CD1c-positive myeloid dendritic cell (primary cell): ENCODE data around the gene SULT2B1.
"Not testable (repeated sequence)": the region's sequence is repeated elsewhere in the genome, so short reads cannot be mapped to it uniquely, and the experiment has no call there.

Experiments used
- DNase-seq: peaks from one replicate; pipeline ENCODE4 v3.0.0-alpha.2; 2016; ENCODE audit errors: extremely low spot score

SULT2B1 gene

GRCh38 chr19:48618916-48619691 lies 67.1 kb downstream of the SULT2B1 start, which contains the start of the genes RPL18 and SPHK2:
Gene RPL18, minus strand, starts transcription at chr19:48619178. Its CDS starts 35 bp downstream, at chr19:48619143.
Gene SPHK2, plus strand, starts transcription at chr19:48619506. Its CDS starts 1,009 bp downstream, at chr19:48620515.
- DNase-seq: peak; percentile 98

GRCh38 chr19:48619692-48620585 lies 68.0 kb downstream of the SULT2B1 start:
- peak; percentile 26 for DNase-seq

GRCh38 chr19:48623556-48624066 lies 71.6 kb downstream of the SULT2B1 start:
- no peak for DNase-seq

- DNase-seq: peak; percentile 95
These were observed 72.2 kb downstream of the SULT2B1 start for GRCh38 chr19:48624067-48624594.

GRCh38 chr19:48624791-48625723 lies 73.1 kb downstream of the SULT2B1 start:
- DNase-seq: no peak

- no peak for DNase-seq
These were observed 73.9 kb downstream of the SULT2B1 start for GRCh38 chr19:48625891-48626327.

GRCh38 chr19:48627201-48627864 lies 75.4 kb downstream of the SULT2B1 start:
- no peak for DNase-seq

GRCh38 chr19:48627865-48628314 lies 75.9 kb downstream of the SULT2B1 start:
- no peak for DNase-seq

- no peak for DNase-seq
These were observed 76.7 kb downstream of the SULT2B1 start for GRCh38 chr19:48628486-48629296.

- no peak for DNase-seq
These were observed 77.3 kb downstream of the SULT2B1 start for GRCh38 chr19:48629297-48629598.

- peak; percentile 13 for DNase-seq
These were observed 77.8 kb downstream of the SULT2B1 start for GRCh38 chr19:48629599-48630295.

GRCh38 chr19:48630296-48631063 lies 78.5 kb downstream of the SULT2B1 start:
- DNase-seq: peak; percentile 60

- DNase-seq: no peak
These were observed 79.3 kb downstream of the SULT2B1 start for GRCh38 chr19:48631225-48631624.

GRCh38 chr19:48632286-48632685 lies 80.3 kb downstream of the SULT2B1 start:
- DNase-seq: not testable (repeated sequence)

- DNase-seq: no peak
These were observed 80.7 kb downstream of the SULT2B1 start for GRCh38 chr19:48632692-48633147.

GRCh38 chr19:48633148-48634035 lies 81.4 kb downstream of the SULT2B1 start:
- no peak for DNase-seq

- DNase-seq: no peak
These were observed 82.0 kb downstream of the SULT2B1 start for GRCh38 chr19:48634036-48634342.
